ENCODE measurements around the gene SH3YL1. TPM values are rescaled to one million over a fixed set of nuclear protein-coding genes. Genes with fewer than 3 reads are reported as not detected.

SH3YL1 gene
- polyA plus RNA-seq, 2 of the 4 experiments (the other 2 are of a cell fraction), result 12.8 to 23.9 TPM

- no peak for DNase-seq (ENCODE audit: low read depth in 1 of 2, low spot score in 1 of 2)
- Histone ChIP-seq H3K27ac (no peak overlapping the region), H3K4me1 (no peaks in the 10 kb centered on the region), H3K4me2 (no peak overlapping the region), H3K4me3 (no peak overlapping the region), H3K9me3 (no peaks in the 10 kb centered on the region)
- 53% methylated on average over 22 of the region's 22 CpGs for WGBS (ENCODE audit: missing lambda C conversion rate)
- ChIA-PET CTCF (interaction anchor here (0.6 kb wide), 1 partner anchor 15 kb away, joined by 3 read pairs; no protein-coding TSS in a partner anchor), POLR2A (no interaction called here)
- TF ChIP-seq POLR2A (IDR thresholded peaks at IDR 0.05; ENCODE audit: low read length) (no peak), BCL3 (IDR thresholded peaks at IDR 0.05) (no peak), REST (IDR thresholded peaks at IDR 0.05) (no peak), EHMT2 (IDR thresholded peaks at IDR 0.05; ENCODE audit: low read depth) (no peak), HOXB13 (CRISPR knock-in tag; IDR thresholded peaks at IDR 0.05; ENCODE audit: low read depth) (no peak), RARB (CRISPR knock-in tag; IDR thresholded peaks at IDR 0.05) (no peak), EHF (CRISPR knock-in tag; IDR thresholded peaks at IDR 0.05) (no peak), HEYL (CRISPR knock-in tag; IDR thresholded peaks at IDR 0.05) (no peak), TP53 (CRISPR knock-in tag; IDR thresholded peaks at IDR 0.05) (no peak), FOSB (CRISPR knock-in tag; IDR thresholded peaks at IDR 0.05) (no peak), POLR2AphosphoS2 (conservative IDR thresholded peaks at IDR 0.05; ENCODE audit: low read length) (no peak), MAFK (IDR thresholded peaks at IDR 0.05; ENCODE audit: partially characterized antibody) (no peak), FOSL2 (IDR thresholded peaks at IDR 0.05) (no peak), FOSL2 (CRISPR knock-in tag; IDR thresholded peaks at IDR 0.05) (no peak), CHD4 (IDR thresholded peaks at IDR 0.05; ENCODE audit: borderline replicate concordance) (no peak), MYC (IDR thresholded peaks at IDR 0.05; ENCODE audit: borderline replicate concordance, low read length) (no peak), CBX2 (IDR thresholded peaks at IDR 0.05; ENCODE audit: borderline replicate concordance, low read depth) (no peak), KDM1A (IDR thresholded peaks at IDR 0.05; ENCODE audit: low read depth) (no peak)
- no peak for FAIRE-seq
- no peak for ATAC-seq
Measured at GRCh38 chr2:199041-199966, 64.5 kb downstream of the SH3YL1 start.

- TF ChIP-seq REST (IDR thresholded peaks at IDR 0.05), result no peak
- TF ChIP-seq CHD2 (IDR thresholded peaks at IDR 0.05; ENCODE audit: low read length, partially characterized antibody), result no peak
- no peak for TF ChIP-seq RCOR1 (IDR thresholded peaks at IDR 0.05; ENCODE audit: low read depth, low read length)
- no peak for TF ChIP-seq FOSL2 (IDR thresholded peaks at IDR 0.05)
- no peak for TF ChIP-seq FOSL2 (CRISPR knock-in tag; IDR thresholded peaks at IDR 0.05)
- TF ChIP-seq JUNB (IDR thresholded peaks at IDR 0.05), result no peak
- no peak for TF ChIP-seq BHLHE40 (IDR thresholded peaks at IDR 0.05; ENCODE audit: low read depth, low read length)
- no peak for TF ChIP-seq TP53 (CRISPR knock-in tag; IDR thresholded peaks at IDR 0.05)
- TF ChIP-seq, protein P1, sequence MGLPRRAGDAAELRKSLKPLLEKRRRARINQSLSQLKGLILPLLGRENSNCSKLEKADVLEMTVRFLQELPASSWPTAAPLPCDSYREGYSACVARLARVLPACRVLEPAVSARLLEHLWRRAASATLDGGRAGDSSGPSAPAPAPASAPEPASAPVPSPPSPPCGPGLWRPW (IDR thresholded peaks at IDR 0.05), result no peak
- no peak for TF ChIP-seq RAD21 (conservative IDR thresholded peaks at IDR 0.05 in 1 of 2, IDR thresholded peaks at IDR 0.05 in 1 of 2)
- no peak for TF ChIP-seq JUN (IDR thresholded peaks at IDR 0.05)
- TF ChIP-seq CEBPB (IDR thresholded peaks at IDR 0.05), result no peak
- no peak for TF ChIP-seq POLR2A (IDR thresholded peaks at IDR 0.05; ENCODE audit: low read length)
- no peak for TF ChIP-seq EHMT2 (IDR thresholded peaks at IDR 0.05; ENCODE audit: low read depth)
- TF ChIP-seq HEYL (CRISPR knock-in tag; IDR thresholded peaks at IDR 0.05), result no peak
- no peak for TF ChIP-seq BCL3 (IDR thresholded peaks at IDR 0.05)
- H3K4me2 ChIP-seq, result no peak overlapping the region
- DNase-seq (ENCODE audit: low read depth in 1 of 2, low spot score in 1 of 2) (no peak), FAIRE-seq (no peak), ATAC-seq (no peak)
- H3K4me1 ChIP-seq, result no peaks in the 10 kb centered on the region
- no peak overlapping the region for H3K4me3 ChIP-seq
- WGBS (ENCODE audit: missing lambda C conversion rate), result 54% methylated on average over 5 of the region's 5 CpGs
- CTCF ChIA-PET, result no interaction called here
- H3K27ac ChIP-seq, result no peak overlapping the region
- H3K9me3 ChIP-seq, result no peaks in the 10 kb centered on the region
- POLR2A ChIA-PET, result no interaction called here
Measured at GRCh38 chr2:196406-196805, 67.4 kb downstream of the SH3YL1 start.
